ENCODE data around the gene CLCN6.

GRCh38 chr1:11850156-11850555 is 44.2 kb downstream of the CLCN6 start:
- no peak for TF ChIP-seq CTCF (IDR thresholded peaks at IDR 0.05; ENCODE audit: insufficient read depth, low read length)
- TF ChIP-seq POLR2AphosphoS5 (IDR thresholded peaks at IDR 0.05; ENCODE audit: low read depth) = no peak; the same call in 1 of the 2 replicates
- no peak for TF ChIP-seq REST (IDR thresholded peaks at IDR 0.05; ENCODE audit: insufficient replicate concordance, low read depth)
- TF ChIP-seq SPI1 (IDR thresholded peaks at IDR 0.05; ENCODE audit: borderline replicate concordance, low read depth) = no peak
- no peak for TF ChIP-seq GABPA (IDR thresholded peaks at IDR 0.05; ENCODE audit: low read depth)

All from HL-60 (cell line).